HEK293T (cell line): Measurements from ENCODE around the gene MPV17.

ENCODE experiments used
- BHLHE40 ChIP-seq: fragments of 450-650 bp; IDR thresholded peaks from 2 replicates; pipeline ENCODE4 v1.6.1; 2016; ENCODE audit warnings: mild to moderate bottlenecking, moderate library complexity, borderline replicate concordance
- CTBP1 ChIP-seq: fragments of 450-650 bp; IDR thresholded peaks from 2 replicates; pipeline ENCODE4 v1.6.1; 2016; ENCODE audit warnings: borderline replicate concordance
- ELF4 ChIP-seq: fragments of 450-650 bp; IDR thresholded peaks from 2 replicates; pipeline ENCODE4 v1.6.1; 2017; ENCODE audit warnings: antibody characterized with exemption
- L3MBTL2 ChIP-seq: fragments of 450-650 bp; conservative IDR thresholded peaks from 2 replicates; pipeline ENCODE4 v1.6.1; 2016; ENCODE audit warnings: mild to moderate bottlenecking
- SUZ12 ChIP-seq: fragments of 450-650 bp; IDR thresholded peaks from 2 replicates; pipeline ENCODE4 v1.6.1; 2016; ENCODE audit warnings: mild to moderate bottlenecking
- TARDBP ChIP-seq: fragments of 450-650 bp; IDR thresholded peaks from 2 replicates; pipeline ENCODE4 v1.6.1; 2016
- ZNF384 ChIP-seq: fragments of 450-650 bp; IDR thresholded peaks from 2 replicates; pipeline ENCODE4 v1.6.1; 2016

- no peak for TF ChIP-seq ZNF384
- no peak for TF ChIP-seq BHLHE40
- TF ChIP-seq ELF4: no peak
- no peak; the same call in 1 of the 2 replicates for TF ChIP-seq L3MBTL2
- no peak for TF ChIP-seq TARDBP
- TF ChIP-seq SUZ12: no peak
- no peak for TF ChIP-seq CTBP1
These were observed 59.3 kb downstream of the MPV17 start for GRCh38 chr2:27263287-27264252.
